Motor neuron (in vitro differentiated cells): ENCODE data around the gene KIF21A. TPM values are rescaled to one million over a fixed set of nuclear protein-coding genes. Genes with fewer than 3 reads are reported as not detected.
A peak's percentile ranks its signal among the peaks of the same experiment; 100 is the strongest.

ENCODE experiments used
- ATAC-seq, 8 experiments: fragments of 200-7000 bp; cut with Tn5 transposase; replicated peaks in 6 of 8; 2 replicates each; pipeline ENCODE4 v1.8.0; 2021; ENCODE audit warnings: mild to moderate bottlenecking in 8 of 8, moderate library complexity in 8 of 8
- H3K27ac ChIP-seq, 2 donors: fragments of 250-450 bp; sonication (Bioruptor Pico); 2 replicates each; pipeline ENCODE4 v1.9.0; 2021; ENCODE audit warnings: antibody characterized with exemption in 2 of 2, mild to moderate bottlenecking in 2 of 2, moderate library complexity in 1 of 2
- H3K4me1 ChIP-seq, 2 donors: fragments of 250-450 bp; sonication (Bioruptor Pico); replicated peaks in 1 of 2; 2 replicates each; pipeline ENCODE4 v1.6.1; 2021; ENCODE audit warnings: antibody characterized with exemption in 2 of 2, mild to moderate bottlenecking in 2 of 2, moderate library complexity in 1 of 2
- H3K4me3 ChIP-seq, 5 donors: fragments of 250-450 bp; sonication (Bioruptor Pico); 2 replicates each; pipeline ENCODE4 v1.9.0; 2021; ENCODE audit warnings: antibody characterized with exemption in 5 of 5, mild to moderate bottlenecking in 5 of 5, moderate library complexity in 4 of 5
- WGBS, 10 experiments: fragments of 450-650 bp; shearing (Covaris generic); methylation state at CpG; one replicate each; pipeline ENCODE4 v1.0.0; 2022; 5-methylcytosine and 5-hydroxymethylcytosine counted together
- in situ Hi-C, 9 experiments: fragments of 400-800 bp; cut with MboI; loops; one replicate each; pipeline ENCODE4 v1.15.0; 2021; ENCODE audit warnings: low sequenced_read_pairs in 9 of 9, low pct_unique_long_range_greater_than_20kb in 2 of 9; ENCODE audit not compliant: unreplicated experiment in 9 of 9
- total RNA-seq, 8 experiments: library from RNA; unstranded; fragments of 300-600 nt; gene quantifications; 2 replicates each; pipeline versions ENCODE4 v1.2.3 to v1.2.4, GENCODE V29; 2022

KIF21A gene
- total RNA-seq, 8 experiments from 2014 or later: 4.6 to 96.4 (median 84.1) TPM

DNA sequence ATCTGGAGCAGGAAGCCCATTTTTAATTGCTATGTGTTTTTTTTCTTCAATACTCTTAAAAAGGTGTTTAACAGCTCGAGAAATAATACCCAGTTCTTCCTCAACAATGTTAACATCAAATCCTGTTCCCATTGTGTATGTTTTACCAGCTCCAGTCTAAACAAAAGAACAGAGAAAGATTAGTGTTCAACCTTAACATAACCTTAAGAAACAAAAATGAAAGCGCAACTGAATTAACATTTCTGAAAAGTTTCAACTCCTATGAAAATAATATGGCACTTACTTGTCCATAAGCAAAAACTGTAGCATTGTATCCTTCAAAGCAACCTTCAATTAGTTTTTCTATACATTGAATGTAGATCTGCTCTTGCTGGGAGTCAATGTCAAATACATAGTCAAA lies 73.2 kb downstream of the KIF21A start:
- WGBS, 10 experiments: 70 to 100% (median 95%) methylated on average over 1 to 2 of the region's 2 CpGs; no CpG with 5 or more reads in 3 of the 10 experiments
- in situ Hi-C loops: no loop called here

GRCh38 chr12:39368891-39369290 lies 74.0 kb downstream of the KIF21A start:
- Histone ChIP-seq H3K27ac (no peak overlapping the region), H3K4me3 (no peak overlapping the region), H3K4me1 (no peaks in the 10 kb centered on the region)
- ATAC-seq: no peak
- WGBS, 10 experiments: 92 to 100% (median 100%) methylated on average over 1 to 2 of the region's 2 CpGs; no CpG with 5 or more reads in 5 of the 10 experiments
- in situ Hi-C loops: no loop called here

More for the DNA sequence above, 73.2 kb downstream of the KIF21A start:
- ATAC-seq: no peak
- H3K4me1 ChIP-seq: no peaks in the 10 kb centered on the region
- no peak overlapping the region for H3K27ac ChIP-seq
- H3K4me3 ChIP-seq: no peak overlapping the region

- in situ Hi-C loops: no loop called here
- no peak for ATAC-seq
- Histone ChIP-seq H3K27ac (no peak overlapping the region), H3K4me1 (no peaks in the 10 kb centered on the region), H3K4me3 (no peak overlapping the region)
- WGBS, 10 experiments: 10 to 100% (median 86%) methylated on average over 1 of the region's 1 CpG; no CpG with 5 or more reads in 2 of the 10 experiments
Observed at GRCh38 chr12:39368096-39368495, 74.8 kb downstream of the KIF21A start.

DNA sequence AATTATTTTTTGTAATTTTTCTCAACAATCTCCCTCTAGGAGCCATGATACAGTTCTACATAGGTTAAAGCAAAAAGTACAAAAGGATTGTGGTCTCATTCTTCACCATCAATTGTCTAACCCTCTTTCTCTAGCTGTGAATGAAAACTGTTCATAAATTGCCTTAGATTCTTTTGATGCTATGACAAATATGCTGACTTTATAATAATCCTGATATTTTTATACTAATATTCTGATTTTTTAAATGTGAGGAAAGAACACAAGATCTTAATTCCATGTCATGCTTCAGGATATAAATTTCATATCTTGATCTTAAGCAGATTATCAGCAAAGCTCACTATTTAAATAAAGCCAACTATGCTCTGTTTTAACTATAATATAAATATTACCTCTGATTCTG lies 75.4 kb downstream of the KIF21A start:
- H3K4me1 ChIP-seq: no peaks in the 10 kb centered on the region
- no peak overlapping the region for H3K4me3 ChIP-seq
- no peak overlapping the region for H3K27ac ChIP-seq
- ATAC-seq: no peak
- in situ Hi-C loops: no loop called here

DNA sequence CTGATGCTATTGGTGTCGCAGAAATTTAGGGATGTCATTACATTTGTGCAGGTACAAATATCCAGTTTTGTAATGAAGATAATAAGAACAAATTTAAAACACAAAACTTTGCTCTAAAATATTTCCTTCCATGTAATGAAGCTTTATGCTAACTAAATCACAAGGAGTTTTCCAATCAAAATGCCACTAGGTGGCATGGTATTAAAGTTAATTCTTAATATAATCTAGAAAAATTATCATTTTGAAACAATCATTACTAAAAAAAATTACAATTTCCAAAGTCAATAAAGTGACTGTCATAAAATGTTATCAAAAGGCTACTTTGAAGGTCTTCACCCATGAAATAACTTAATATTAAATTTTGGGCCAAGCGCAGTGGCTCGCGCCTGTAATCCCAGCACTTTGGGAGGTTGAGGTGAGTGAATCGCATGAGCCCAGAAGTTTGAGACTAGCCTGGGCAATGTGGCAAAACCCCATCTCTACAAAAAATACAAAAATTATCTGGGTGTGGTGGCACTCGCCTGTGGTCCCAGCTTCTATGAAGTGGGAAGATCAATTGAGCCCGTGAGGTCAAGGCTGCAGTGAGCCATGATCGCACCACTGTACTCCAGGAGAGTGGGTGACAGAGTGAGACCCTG lies 77.4 kb downstream of the KIF21A start:
- in situ Hi-C loops: no loop called here
- Histone ChIP-seq H3K27ac (no peak overlapping the region), H3K4me3 (no peak overlapping the region), H3K4me1 (no peaks in the 10 kb centered on the region)
- 93 to 98% (median 95%) methylated on average over 2 to 7 of the region's 8 CpGs; no CpG with 5 or more reads in 1 of the 10 experiments for WGBS, 10 experiments
- no peak for ATAC-seq

GRCh38 chr12:39364196-39364595 lies 78.7 kb downstream of the KIF21A start:
- ATAC-seq: no peak
- Histone ChIP-seq H3K27ac (no peak overlapping the region), H3K4me3 (no peak overlapping the region), H3K4me1 (no peaks in the 10 kb centered on the region)
- 95 to 100% (median 100%) methylated on average over 1 to 2 of the region's 2 CpGs; no CpG with 5 or more reads in 6 of the 10 experiments for WGBS, 10 experiments
- in situ Hi-C loops: no loop called here

DNA sequence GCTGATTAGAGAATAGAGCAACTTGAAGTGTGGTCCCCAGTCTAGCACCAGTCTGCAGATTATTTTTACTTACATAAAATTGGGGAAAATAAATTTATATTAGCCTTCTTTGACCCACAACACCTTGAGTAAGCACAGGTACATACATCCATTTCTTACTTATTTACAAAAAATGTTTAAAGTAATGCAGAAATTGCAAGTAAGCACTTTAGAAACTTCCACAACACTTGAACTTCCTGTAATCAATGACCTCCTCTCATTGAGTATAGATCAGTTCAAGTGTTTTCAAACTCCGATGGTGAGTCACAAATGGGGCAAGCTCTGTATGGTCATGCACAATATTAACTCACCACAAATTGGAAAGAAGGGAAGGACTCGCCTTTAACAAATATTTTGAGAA lies 83.3 kb downstream of the KIF21A start:
- 67 to 100% (median 96%) methylated on average over 1 to 2 of the region's 2 CpGs; no CpG with 5 or more reads in 1 of the 10 experiments for WGBS, 10 experiments
- H3K27ac ChIP-seq: no peak overlapping the region
- no peaks in the 10 kb centered on the region for H3K4me1 ChIP-seq
- in situ Hi-C loops: no loop called here
- no peak overlapping the region for H3K4me3 ChIP-seq
- ATAC-seq: no peak

DNA sequence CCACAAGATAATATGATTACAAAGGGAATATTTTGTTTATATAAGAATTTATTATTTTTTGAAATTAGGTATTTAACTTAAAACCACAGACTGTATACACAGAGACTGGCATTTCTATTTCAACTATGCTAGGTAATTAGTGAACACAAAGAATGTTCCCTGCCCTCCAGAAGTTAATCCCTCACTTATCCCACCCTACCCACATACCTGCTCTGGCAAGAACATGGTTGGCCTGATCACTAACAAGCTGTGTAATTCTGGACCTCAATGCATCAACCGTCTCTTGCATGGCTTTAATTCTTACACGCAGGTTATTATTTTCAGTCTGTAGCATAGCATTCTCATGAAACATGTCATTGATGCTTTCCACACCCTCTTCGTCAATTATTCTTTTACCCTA lies 85.9 kb downstream of the KIF21A start:
- in situ Hi-C loops: no loop called here
- no peak for ATAC-seq
- WGBS, 10 experiments: 93 to 100% (median 100%) methylated on average over 2 to 3 of the region's 3 CpGs; no CpG with 5 or more reads in 3 of the 10 experiments

GRCh38 chr12:39355841-39356240 lies 87.1 kb downstream of the KIF21A start:
- in situ Hi-C loops: no loop called here
- H3K4me3 ChIP-seq: no peak overlapping the region
- WGBS, 10 experiments: 72 to 100% (median 88%) methylated on average over 1 to 3 of the region's 3 CpGs
- H3K4me1 ChIP-seq: peaks cover 4 to 11% of the 10 kb centered on the region in 2 donors
- H3K27ac ChIP-seq: no peak overlapping the region
- no peak for ATAC-seq

More for the DNA sequence above, 85.9 kb downstream of the KIF21A start:
- Histone ChIP-seq H3K27ac (no peak overlapping the region), H3K4me3 (no peak overlapping the region), H3K4me1 (peaks cover under 1 to 4% of the 10 kb centered on the region in 2 donors)

GRCh38 chr12:39354955-39355354 lies 88.0 kb downstream of the KIF21A start:
- Histone ChIP-seq H3K4me3 (no peak overlapping the region), H3K4me1 (peaks cover 4 to 15% of the 10 kb centered on the region in 2 donors), H3K27ac (no peak overlapping the region)
- in situ Hi-C loops: no loop called here
- no peak for ATAC-seq

DNA sequence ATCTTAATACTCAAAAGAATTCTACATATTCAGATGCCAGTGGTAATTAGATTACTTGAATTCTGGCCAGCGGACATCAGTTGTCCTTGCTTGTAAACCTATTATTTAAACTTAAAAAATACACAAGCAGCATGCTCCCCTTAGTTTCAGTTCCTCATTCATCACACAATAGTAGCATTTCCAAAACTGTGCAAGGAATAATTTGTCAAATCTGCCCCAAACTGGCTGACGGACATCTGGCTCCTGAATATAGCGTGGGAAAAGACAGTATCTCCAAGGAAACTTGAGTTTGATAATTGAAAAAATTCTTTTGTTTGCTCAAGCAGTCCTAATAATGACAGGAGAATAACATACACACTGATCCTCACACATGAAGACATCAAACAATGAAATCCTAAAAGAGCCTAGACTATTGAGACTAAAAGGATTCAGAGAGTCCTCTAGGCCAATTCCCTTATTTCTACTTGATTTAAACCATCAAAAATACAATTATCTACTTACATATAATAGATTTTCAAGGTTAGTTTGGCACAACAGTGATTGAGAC lies 90.4 kb downstream of the KIF21A start:
- Histone ChIP-seq H3K27ac (peak overlapping the region in 1 of 2 donors; percentile 86), H3K4me3 (no peak overlapping the region), H3K4me1 (peaks cover 4 to 16% of the 10 kb centered on the region in 2 donors)
- in situ Hi-C loops: no loop called here
- WGBS, 10 experiments: 20 to 100% (median 76%) methylated on average over 1 to 3 of the region's 3 CpGs; no CpG with 5 or more reads in 3 of the 10 experiments
- peak in 5 of 8 experiments; percentile 53 to 93 (median 73) for ATAC-seq

GRCh38 chr12:39351153-39351552 lies 91.8 kb downstream of the KIF21A start:
- in situ Hi-C loops: no loop called here

GRCh38 chr12:39348941-39349626 lies 93.8 kb downstream of the KIF21A start:
- Histone ChIP-seq H3K4me3 (no peak overlapping the region), H3K27ac (no peak overlapping the region), H3K4me1 (peaks cover 4 to 16% of the 10 kb centered on the region in 2 donors)
- ATAC-seq: no peak
- in situ Hi-C loops: no loop called here
- 77 to 100% (median 92%) methylated on average over 1 to 3 of the region's 3 CpGs; no CpG with 5 or more reads in 1 of the 10 experiments for WGBS, 10 experiments

More at GRCh38 chr12:39351153-39351552, 91.8 kb downstream of the KIF21A start:
- Histone ChIP-seq H3K27ac (peak overlapping the region in 1 of 2 donors; percentile 19), H3K4me3 (no peak overlapping the region), H3K4me1 (peaks cover 4 to 16% of the 10 kb centered on the region in 2 donors)
- ATAC-seq: peak in 1 of 8 experiments; percentile 10
